NCI-H2196 (cell line): ENCODE data around the gene FLT1.

ENCODE experiments used
- DNase-seq: peaks from one replicate; lab custom pipeline; 2025; ENCODE audit not compliant: unreplicated experiment; lab: John Stamatoyannopoulos, UW

Gene FLT1

GRCh38 chr13:28394422-28394821 is 100.5 kb downstream of the FLT1 start:
- DNase-seq, result no peak

DNA sequence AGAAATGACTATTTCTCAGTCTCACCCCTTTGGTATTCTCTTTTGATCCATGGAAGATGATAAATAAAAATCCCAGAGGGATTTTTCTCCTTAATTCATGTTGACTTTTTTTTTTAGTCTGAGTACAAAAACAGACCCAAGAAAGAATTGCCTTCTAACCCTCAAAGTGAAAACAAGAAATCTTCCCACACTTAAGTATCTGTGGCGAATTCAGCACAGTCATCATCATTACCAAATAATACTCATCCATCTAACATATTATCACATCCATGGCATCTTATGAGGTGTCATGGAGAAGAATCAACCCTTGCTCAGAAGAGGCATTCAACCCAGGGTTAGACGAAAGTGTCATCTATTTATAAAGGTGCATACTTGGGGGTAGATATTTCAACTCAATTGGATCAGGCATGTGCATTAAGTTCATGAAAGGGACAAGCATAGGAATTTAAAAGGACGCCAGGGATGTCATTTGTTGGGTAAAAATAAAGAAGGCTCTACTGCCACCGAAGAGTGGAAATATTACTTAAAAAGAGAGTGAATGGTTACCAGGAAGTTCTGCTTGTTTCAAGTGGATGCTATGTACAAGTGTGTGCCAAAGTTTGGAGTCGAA is 101.9 kb downstream of the FLT1 start:
- no peak for DNase-seq

DNA sequence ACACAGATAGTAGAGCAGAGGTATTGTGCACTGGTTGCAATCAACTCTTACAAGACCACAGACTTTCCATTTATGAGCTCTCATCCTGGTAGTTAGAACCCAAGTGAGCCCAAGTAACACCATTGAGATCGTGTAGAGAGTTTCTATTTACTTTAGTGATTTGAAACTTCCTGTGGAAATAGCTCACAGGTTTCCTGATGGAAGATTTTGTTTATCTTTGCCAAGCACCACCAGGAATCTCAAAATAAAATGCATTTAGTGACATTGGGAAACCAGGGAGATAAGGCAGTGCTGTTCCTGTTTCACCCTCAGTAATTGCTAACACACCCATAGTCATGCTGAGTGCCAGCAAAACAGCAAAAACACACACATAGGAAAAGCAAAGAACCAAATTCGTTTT is 102.5 kb downstream of the FLT1 start:
- no peak for DNase-seq

DNA sequence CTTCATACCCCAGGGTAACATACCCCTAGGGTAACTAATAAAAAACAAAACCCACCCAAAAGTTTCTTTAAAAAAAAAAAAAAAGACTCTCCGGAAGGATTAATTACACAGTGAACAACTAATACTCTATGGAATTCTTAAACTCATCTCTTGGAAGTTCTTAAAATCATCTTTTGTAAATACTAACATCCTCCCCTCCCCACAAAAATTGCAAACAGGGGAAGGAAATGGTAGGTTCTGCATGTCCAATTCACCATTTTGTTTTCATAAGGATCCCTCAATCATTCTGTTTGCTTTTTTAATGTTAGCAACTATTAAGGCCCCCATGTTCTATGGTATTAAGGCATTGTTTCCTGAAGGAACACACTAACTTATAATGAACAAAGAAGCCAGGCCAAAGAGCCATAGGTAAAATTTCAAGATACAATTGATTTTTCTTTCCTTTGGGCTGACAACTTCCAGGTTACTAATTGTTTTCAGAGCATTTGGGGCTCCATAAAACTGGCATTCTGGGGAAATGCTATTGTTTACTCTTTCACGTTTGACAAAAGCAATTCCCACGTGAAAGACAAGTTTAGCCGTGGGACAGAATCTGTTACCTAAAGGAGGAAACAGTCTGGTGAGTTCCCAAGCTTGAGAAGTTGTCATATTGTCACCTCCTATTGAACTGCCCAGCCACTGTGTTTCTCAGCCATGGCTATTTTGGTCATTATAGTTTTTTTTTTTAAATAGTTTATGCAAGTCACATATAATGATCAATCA is 107.0 kb downstream of the FLT1 start:
- DNase-seq, result no peak

- DNase-seq, result no peak
Measured at GRCh38 chr13:28385362-28385761, 109.6 kb downstream of the FLT1 start.

- no peak for DNase-seq
Measured at GRCh38 chr13:28384789-28385188, 110.1 kb downstream of the FLT1 start.

- no peak for DNase-seq
Measured at GRCh38 chr13:28380319-28380718, 114.6 kb downstream of the FLT1 start.

DNA sequence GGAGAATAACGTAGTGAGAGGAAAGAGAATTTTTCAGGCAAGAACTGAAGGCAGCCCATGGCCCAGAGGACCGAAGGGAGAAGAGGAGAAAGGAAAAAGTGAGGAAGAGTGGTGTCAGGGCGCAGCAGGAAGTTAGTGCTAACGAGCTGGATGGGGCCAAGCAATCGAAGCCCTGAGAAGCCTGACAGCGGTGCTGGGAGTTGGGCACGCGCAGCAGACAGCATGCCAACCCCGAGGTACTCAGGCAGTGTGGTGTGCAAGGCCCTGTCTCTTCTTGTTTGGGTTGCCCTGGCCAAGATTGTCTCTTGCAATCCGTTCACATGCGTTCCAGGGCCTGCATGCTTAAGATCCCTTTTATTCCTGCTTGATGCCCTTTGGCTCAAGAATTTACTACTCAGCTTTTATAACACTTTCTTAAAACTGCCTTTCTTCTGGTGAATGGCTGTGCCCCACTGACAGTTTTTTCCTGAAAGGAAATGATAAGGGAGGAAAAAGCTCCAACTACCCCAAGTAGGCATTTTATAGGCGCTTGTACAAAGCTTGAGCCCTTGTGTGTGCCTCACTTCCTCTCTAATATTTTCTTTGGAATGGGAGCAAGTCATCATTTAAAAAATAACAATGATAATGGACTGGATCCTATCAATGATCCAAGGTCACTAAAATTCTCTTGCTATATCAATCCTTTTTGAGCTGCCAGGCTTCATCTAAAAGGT is 115.4 kb downstream of the FLT1 start:
- no peak for DNase-seq

DNA sequence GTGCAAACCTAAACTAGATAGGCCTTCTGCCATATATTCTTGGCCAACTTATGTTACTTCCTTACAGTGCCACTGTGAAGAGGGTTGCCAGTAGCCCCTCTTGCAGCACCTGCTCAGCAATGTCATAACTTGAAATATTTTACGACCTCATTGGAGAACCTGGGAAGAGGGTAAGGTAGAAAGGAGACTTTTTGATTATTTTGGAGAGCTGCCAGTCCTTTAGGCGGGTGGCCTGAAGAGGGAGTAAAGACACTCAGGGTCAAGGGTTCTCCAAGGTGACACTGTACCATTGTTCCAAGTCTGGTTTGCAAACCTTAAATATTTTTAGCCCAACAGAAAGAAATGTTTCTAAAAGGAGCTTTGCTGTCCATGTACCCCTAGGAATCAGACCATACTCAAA is 118.3 kb downstream of the FLT1 start:
- DNase-seq, result peak; percentile 14

- DNase-seq, result no peak
Measured at GRCh38 chr13:28375250-28375930, 119.5 kb downstream of the FLT1 start.

DNA sequence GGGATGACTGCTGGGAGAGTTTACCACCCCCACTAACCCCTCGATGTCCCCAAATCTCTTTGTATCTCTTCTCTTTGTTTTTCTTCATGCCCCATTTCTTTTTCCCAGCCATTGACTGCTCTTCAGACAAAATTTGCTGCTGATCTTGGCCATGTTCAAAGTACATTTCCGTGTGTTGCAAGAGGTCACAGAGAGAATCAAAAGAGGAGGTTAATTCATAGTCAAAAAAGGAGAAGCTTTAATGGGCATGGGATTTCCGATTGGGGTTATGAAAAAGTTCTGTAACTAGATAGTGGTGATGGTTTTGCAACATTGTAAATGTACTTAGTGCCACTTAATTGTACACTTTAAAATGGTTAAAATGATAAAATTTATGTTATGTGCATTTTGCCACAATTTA is 121.1 kb downstream of the FLT1 start:
- DNase-seq, result no peak

DNA sequence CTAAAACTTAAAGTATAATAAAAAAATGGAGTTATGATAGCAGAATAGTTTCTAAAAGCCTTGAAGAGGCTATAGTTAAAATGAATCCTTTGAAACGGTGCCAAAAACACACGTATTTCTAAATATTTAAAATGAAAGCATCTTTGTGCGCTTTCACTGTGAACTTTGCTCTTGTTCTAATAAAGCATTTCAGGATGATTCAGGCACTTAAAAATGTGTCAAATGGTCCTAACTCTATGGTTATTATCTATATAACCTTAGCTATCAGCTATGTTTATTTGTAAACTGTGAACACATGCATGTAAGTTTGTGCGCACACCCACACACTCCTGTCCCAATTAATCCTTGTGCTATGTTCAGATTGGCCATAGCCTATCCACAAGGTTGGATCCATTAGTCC is 124.5 kb downstream of the FLT1 start:
- DNase-seq, result no peak

DNA sequence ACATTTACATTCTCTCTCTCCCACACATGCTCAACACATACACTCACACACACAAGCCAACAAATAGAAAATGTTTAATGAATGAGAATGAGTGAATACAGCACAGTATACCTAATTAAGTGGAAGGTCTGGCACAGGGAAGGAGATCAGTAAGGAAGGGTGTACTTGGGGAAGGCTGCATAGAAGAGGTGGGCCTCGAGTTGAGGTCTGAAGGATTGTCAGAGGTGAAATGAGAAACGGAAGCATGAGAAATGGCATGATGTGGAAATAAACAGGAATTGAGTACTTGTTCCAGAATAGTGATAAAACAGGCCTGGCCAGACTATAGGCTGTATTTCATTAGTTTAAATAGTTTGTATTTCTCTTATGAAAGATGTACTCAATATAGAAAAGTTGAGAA is 136.2 kb downstream of the FLT1 start:
- no peak for DNase-seq

DNA sequence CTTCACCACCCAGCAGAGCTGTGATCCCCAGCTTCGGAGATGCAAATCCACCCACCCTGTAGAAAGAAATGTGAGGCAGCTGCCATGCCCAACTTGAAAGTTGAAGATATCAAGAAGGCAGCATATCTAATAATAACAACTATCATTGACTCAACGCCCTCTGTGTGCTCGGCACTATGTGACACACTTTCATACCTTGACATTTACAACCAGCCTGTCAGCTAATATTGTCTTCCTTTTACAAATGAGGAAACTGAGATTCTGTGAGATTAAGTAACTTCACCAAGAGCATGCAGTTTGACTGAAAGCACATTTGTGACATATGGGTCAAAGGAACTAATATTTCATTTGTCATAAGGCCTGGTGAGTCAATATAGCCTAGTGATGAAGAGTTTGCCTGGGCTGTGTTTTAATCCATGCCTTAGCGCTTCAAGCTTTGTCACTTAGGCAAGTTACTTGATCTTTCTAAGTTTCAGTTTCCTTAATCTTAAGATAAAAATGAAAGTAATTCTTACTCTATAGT is 137.0 kb downstream of the FLT1 start:
- no peak for DNase-seq

DNA sequence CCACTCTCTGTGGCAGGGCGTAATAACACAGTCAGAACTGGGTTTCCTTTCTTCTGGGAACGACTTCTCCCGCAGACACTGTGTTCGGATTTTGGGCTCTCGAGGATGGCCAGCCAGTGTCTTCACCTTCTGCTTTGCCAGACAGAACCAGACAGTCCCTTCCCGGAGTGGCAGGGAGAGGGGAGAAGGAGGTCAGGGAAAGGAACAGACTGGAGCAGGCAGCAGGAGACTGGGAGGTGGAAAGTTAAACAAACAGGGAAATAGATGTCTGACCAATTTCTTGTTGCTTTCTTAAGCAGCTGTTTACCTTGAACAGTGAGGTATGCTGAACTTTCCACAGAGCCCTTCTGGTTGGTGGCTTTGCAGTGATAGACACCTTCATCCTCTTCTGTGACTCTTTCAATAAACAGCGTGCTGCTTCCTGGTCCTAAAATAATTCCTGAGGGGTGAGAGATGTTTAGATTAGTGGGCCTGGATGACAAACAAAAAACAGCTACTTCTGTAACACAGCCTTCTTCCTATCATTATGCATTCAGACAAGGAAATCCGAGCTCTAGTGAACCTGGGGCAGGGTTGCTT is 137.6 kb downstream of the FLT1 start:
- no peak for DNase-seq

GRCh38 chr13:28356561-28357021 is 138.3 kb downstream of the FLT1 start:
- DNase-seq, result no peak

DNA sequence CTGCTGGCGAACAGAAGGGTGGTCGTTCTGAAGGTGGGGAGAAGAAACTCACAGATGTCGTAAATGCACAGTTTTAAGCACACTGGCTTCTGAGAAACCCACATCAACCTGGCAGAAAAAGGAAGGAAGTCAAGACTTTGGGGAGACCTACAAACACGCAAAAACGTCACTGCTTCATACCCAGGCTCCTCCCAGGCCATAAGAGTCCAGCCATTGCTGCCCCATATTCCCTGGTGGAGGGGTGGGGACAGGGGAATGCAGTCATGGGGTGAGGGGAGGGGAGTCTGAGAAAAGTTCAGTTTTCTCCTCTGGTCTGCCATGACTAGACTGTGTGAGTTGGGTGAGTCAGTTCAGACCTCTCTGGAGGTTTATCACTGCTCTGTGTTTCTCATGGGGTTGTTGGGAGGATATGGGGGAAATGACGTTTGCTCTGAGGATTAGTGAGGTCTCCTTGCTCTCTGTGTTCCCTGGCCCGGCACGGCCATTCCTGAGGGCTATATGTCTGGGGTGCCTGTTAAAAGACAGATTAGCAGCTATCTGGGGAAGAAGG is 139.0 kb downstream of the FLT1 start:
- DNase-seq, result no peak

DNA sequence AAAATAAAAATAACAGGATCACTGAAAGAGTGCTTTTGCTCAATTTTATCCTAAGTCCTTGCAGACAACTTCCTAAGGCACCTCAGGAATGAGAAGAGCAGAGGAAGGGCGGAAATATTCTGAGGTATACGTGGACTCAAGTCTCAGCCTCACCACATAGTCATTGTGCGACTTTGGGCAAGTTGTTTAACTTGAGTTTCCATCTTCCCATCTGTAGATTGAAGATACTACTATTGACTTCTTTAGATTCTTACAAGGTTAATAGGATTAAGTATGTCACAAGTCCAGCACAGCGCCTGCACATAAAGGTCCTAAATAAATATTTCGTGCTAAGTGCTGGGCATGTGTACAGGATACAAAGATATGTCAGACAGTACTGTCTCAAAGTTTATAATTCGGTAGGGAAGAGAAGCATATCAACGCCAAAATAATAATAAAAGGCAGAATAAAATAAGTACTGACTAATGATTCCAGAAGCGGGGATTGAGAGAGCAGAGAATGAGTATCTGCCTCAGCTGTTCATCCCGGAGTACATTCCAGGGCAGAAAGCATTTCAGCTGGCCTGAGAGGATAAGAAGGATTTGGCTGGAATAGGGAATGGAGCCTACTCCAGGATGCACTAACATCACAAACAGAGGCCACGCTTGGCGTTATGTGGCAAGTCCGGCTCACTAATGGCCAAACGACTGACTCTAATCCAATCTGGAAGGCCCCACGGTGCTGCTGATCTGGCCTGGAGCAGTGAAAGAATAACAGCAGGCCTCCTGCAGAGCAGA is 139.7 kb downstream of the FLT1 start:
- no peak for DNase-seq

DNA sequence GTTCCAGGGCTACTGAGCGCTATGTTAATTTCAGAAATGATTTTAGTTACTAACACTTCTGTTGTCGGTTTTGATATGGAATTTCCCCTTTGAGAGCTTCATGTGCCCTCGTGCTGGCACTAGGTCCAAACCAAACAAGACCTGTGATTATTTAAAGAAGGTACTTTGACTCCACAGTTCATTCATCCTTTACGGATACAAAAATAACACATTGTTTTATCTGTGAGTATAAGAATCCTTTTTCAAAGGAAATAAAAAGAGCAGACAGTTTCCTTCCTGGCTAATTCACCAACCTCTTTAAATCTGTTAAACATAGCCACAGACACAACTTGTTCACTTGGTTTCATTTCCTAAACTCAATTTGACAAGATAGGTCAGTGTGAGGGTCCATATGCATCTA is 141.2 kb downstream of the FLT1 start:
- DNase-seq, result no peak
